ENCODE measurements around the gene CLEC4G.
A peak's percentile ranks its signal among the peaks of the same experiment; 100 is the strongest.
"Not testable (repeated sequence)": the region's sequence is repeated elsewhere in the genome, so short reads cannot be mapped to it uniquely, and the experiment has no call there.

Gene CLEC4G

GRCh38 chr19:7732045-7732444 lies at the start of gene CLEC4G:
CLEC4G (minus strand) TSS chr19:7732110; CDS start chr19:7732102, 8 bp downstream.
- no peak for DNase-seq (ENCODE audit: low spot score)

GRCh38 chr19:7781157-7781556 lies 49.2 kb upstream of the CLEC4G start:
- peak; percentile 34 for DNase-seq (ENCODE audit: low spot score)

GRCh38 chr19:7779631-7780486 lies 47.9 kb upstream of the CLEC4G start:
- no peak for DNase-seq (ENCODE audit: low spot score)

GRCh38 chr19:7778081-7778480 lies 46.2 kb upstream of the CLEC4G start:
- DNase-seq (ENCODE audit: low spot score): no peak

GRCh38 chr19:7775761-7776160 lies 43.9 kb upstream of the CLEC4G start:
- DNase-seq (ENCODE audit: low spot score): no peak

GRCh38 chr19:7773841-7774240 lies 41.9 kb upstream of the CLEC4G start:
- DNase-seq (ENCODE audit: low spot score): no peak

GRCh38 chr19:7772752-7773291 lies 40.9 kb upstream of the CLEC4G start:
- peak; percentile 14 for DNase-seq (ENCODE audit: low spot score)

GRCh38 chr19:7771072-7771471 lies 39.2 kb upstream of the CLEC4G start:
- no peak for DNase-seq (ENCODE audit: low spot score)

- DNase-seq (ENCODE audit: low spot score): no peak
Measured at GRCh38 chr19:7769171-7769570, 37.3 kb upstream of the CLEC4G start.

GRCh38 chr19:7767487-7767886 lies 35.6 kb upstream of the CLEC4G start:
- no peak for DNase-seq (ENCODE audit: low spot score)

GRCh38 chr19:7766535-7766934 lies 34.6 kb upstream of the CLEC4G start:
- DNase-seq (ENCODE audit: low spot score): no peak

- not testable (repeated sequence) for DNase-seq (ENCODE audit: low spot score)
Measured at GRCh38 chr19:7765043-7765442, 33.1 kb upstream of the CLEC4G start.

GRCh38 chr19:7764157-7764556 lies 32.2 kb upstream of the CLEC4G start:
- DNase-seq (ENCODE audit: low spot score): not testable (repeated sequence)

GRCh38 chr19:7763696-7764095 lies 31.8 kb upstream of the CLEC4G start:
- no peak for DNase-seq (ENCODE audit: low spot score)

GRCh38 chr19:7762719-7763293 lies 30.9 kb upstream of the CLEC4G start, which contains the start of gene CLEC4M:
CLEC4M (plus strand) TSS chr19:7763243; CDS start chr19:7763267, 24 bp downstream.
- no peak for DNase-seq (ENCODE audit: low spot score)

GRCh38 chr19:7759156-7759555 lies 27.2 kb upstream of the CLEC4G start:
- DNase-seq (ENCODE audit: low spot score): no peak

- DNase-seq (ENCODE audit: low spot score): no peak
Measured at GRCh38 chr19:7757358-7757757, 25.4 kb upstream of the CLEC4G start.

GRCh38 chr19:7756258-7756657 lies 24.3 kb upstream of the CLEC4G start:
- DNase-seq (ENCODE audit: low spot score): no peak

- DNase-seq (ENCODE audit: low spot score): peak; percentile 75
Measured at GRCh38 chr19:7751157-7751783, 19.4 kb upstream of the CLEC4G start.

GRCh38 chr19:7748756-7749155 lies 16.8 kb upstream of the CLEC4G start:
- DNase-seq (ENCODE audit: low spot score): peak; percentile 4

- no peak for DNase-seq (ENCODE audit: low spot score)
Measured at GRCh38 chr19:7748171-7748570, 16.3 kb upstream of the CLEC4G start.

Data from kidney tubule cell (primary cell).